Thyroid gland (tissue), 4 donors: ENCODE measurements around the gene TIMP3. TPM values are rescaled to one million over a fixed set of nuclear protein-coding genes. Genes with fewer than 3 reads are reported as not detected.

Experiments used
- DNase-seq, 2 donors: peaks; one replicate each; pipeline ENCODE4 v3.0.0-alpha.2; 2019
- H3K27ac ChIP-seq, 3 donors: fragments of 200-600 bp; sonication (generic); 1 replicate in 2 of 3; 2 replicates in 1 of 3; pipeline ENCODE4 v1.5.1; 2016 to 2019; ENCODE audit warnings: mild to moderate bottlenecking in 1 of 3, moderate library complexity in 1 of 3
- H3K27me3 ChIP-seq: fragments of 200-600 bp; sonication (generic); one replicate; pipeline ENCODE4 v1.5.1; 2019
- H3K36me3 ChIP-seq, 2 donors: fragments of 200-600 bp; sonication (generic); one replicate each; pipeline ENCODE4 v1.5.1; 2016 to 2019
- H3K4me1 ChIP-seq, 2 donors: fragments of 200-600 bp; sonication (generic); one replicate each; pipeline ENCODE4 v1.5.1; 2017 to 2019
- H3K4me3 ChIP-seq, 3 donors: fragments of 200-600 bp; sonication (generic); replicated peaks in 1 of 3; 1 replicate in 2 of 3; 2 replicates in 1 of 3; pipeline ENCODE4 v1.5.1; 2016; ENCODE audit warnings: mild to moderate bottlenecking in 1 of 3
- H3K9me3 ChIP-seq: fragments of 200-600 bp; sonication (generic); one replicate; pipeline ENCODE4 v1.5.1; 2017
- POLR2A ChIP-seq, 2 donors: fragments of 450-650 bp; IDR thresholded peaks; one replicate each; pipeline ENCODE4 v1.6.1; 2017; ENCODE audit warnings: antibody characterized with exemption in 2 of 2, mild to moderate bottlenecking in 2 of 2, moderate library complexity in 1 of 2
- WGBS, 2 donors: methylation state at CpG; one replicate each; pipeline ENCODE4 v1.1.5; 2017; 5-methylcytosine and 5-hydroxymethylcytosine counted together
- intact Hi-C: fragments of 100-400 bp; cut with DNase I; formaldehyde crosslinking; loops from one replicate; pipeline ENCODE4 v1.15.1; 2023
- total RNA-seq, 4 donors: library from RNA; depleted of rRNA; stranded (reverse); fragments of >200 nt; gene quantifications; one replicate each; pipeline ENCODE4 v1.2.3, GENCODE V29; 2016
- TF ChIP-seq, protein P1 (sequence below), 6 experiments: fragments of 200-600 bp in 3 of 6; fragments of 450-650 bp in 3 of 6; sonication (generic) in 3 of 6; IDR thresholded peaks; one replicate each; pipeline ENCODE4 v1.5.1; 2016 to 2019; ENCODE audit warnings: antibody characterized with exemption in 6 of 6, mild to moderate bottlenecking in 2 of 6, inconsistent platforms in 1 of 6, moderate library complexity in 1 of 6

The TIMP3 gene
- total RNA-seq, 4 donors from 2014 or later = 424 to 772 (median 543) TPM

DNA sequence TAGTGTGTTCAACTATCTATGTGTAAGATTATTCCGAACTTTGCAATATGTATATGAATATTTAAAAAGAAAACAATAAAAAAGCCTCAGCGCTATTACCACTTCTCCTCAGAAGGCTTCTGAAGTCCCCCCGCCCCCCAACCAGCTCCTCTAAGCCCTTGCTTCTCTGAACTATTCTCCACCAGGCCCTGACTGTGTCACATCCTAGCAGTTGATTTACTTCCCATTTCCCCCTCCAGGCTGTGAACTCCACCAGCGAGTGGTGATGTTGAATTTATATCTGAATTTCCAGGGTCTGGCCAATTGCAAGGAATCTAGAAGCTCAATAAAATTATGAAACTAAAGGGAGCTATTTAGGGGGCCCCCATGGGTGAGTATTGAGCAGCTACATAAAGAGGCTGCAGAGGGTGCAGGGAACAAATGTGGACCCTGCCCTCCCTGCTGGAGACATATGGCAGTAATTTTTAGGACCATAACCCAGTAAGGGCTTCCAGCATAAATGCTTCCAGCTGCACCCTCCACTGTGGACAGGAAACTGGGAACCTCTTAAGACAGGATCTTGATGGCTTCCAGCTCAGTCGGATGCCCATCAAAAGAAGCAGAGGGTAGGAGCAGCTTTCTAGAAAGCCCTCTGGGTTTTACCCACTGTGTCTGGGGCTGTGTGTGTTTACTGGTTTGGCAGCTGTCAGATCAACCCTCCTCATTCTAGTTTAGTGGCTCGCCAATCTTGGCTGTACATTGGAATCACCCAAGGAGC lies 81.4 kb downstream of the TIMP3 start:
- H3K36me3 ChIP-seq = no peaks in the 10 kb centered on the region
- no peak for DNase-seq
- intact Hi-C loops = no loop called here
- H3K4me1 ChIP-seq = peaks cover 8 to 32% of the 10 kb centered on the region in 2 donors
- H3K4me3 ChIP-seq = no peak overlapping the region
- no peak for TF ChIP-seq POLR2A (IDR thresholded peaks at IDR 0.05)
- TF ChIP-seq, protein P1, sequence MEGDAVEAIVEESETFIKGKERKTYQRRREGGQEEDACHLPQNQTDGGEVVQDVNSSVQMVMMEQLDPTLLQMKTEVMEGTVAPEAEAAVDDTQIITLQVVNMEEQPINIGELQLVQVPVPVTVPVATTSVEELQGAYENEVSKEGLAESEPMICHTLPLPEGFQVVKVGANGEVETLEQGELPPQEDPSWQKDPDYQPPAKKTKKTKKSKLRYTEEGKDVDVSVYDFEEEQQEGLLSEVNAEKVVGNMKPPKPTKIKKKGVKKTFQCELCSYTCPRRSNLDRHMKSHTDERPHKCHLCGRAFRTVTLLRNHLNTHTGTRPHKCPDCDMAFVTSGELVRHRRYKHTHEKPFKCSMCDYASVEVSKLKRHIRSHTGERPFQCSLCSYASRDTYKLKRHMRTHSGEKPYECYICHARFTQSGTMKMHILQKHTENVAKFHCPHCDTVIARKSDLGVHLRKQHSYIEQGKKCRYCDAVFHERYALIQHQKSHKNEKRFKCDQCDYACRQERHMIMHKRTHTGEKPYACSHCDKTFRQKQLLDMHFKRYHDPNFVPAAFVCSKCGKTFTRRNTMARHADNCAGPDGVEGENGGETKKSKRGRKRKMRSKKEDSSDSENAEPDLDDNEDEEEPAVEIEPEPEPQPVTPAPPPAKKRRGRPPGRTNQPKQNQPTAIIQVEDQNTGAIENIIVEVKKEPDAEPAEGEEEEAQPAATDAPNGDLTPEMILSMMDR (IDR thresholded peaks at IDR 0.05) = no peak
- no peaks in the 10 kb centered on the region for H3K27me3 ChIP-seq
- WGBS, 2 donors = 90 to 91% methylated on average over 6 of the region's 6 CpGs
- no peaks in the 10 kb centered on the region for H3K9me3 ChIP-seq
- H3K27ac ChIP-seq = no peak overlapping the region

DNA sequence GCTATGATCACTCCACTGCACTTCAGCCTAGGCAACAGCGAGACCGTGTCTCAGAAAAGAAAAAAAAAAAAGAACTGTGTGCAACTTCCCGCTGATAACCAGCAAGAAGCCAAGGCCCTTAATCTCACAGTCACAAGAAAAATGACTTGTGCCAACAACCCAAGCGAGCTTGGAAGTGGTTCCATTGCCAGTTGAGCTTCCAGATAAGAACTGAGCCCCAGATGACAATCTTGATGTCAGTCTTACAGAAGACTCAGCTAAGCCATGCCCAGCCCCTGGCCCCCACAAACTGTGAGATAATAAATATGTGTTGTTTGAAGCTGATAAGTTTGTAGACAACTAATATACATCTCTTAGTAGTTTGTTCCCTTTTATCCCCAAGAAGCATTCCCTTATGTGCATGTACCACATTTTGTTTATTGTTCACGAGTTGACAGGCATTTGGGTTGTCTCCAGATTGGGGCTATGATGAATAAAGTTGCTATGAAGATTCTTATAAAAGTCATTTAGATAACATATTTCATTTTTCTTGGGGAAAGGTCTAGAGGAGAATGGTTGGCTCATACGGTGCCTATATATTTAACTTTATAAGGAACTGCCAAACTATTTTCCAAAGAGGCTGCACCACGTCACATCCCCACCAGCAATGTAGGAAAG lies 85.9 kb downstream of the TIMP3 start:
- DNase-seq = no peak
- WGBS, 2 donors = 80 to 91% methylated on average over 7 of the region's 7 CpGs
- no peaks in the 10 kb centered on the region for H3K27me3 ChIP-seq
- TF ChIP-seq POLR2A (IDR thresholded peaks at IDR 0.05) = no peak
- TF ChIP-seq, protein P1 (IDR thresholded peaks at IDR 0.05) = no peak
- H3K4me3 ChIP-seq = no peak overlapping the region
- H3K4me1 ChIP-seq = peaks cover 8 to 21% of the 10 kb centered on the region in 2 donors
- no peak overlapping the region for H3K27ac ChIP-seq
- no peaks in the 10 kb centered on the region for H3K36me3 ChIP-seq
- intact Hi-C loops = no loop called here
- H3K9me3 ChIP-seq = no peaks in the 10 kb centered on the region

- WGBS, 2 donors = 91 to 94% methylated on average over 3 of the region's 3 CpGs
- H3K4me3 ChIP-seq = no peak overlapping the region
- H3K27ac ChIP-seq = no peak overlapping the region
- no peaks in the 10 kb centered on the region for H3K9me3 ChIP-seq
- H3K4me1 ChIP-seq = peaks cover 8 to 21% of the 10 kb centered on the region in 2 donors
- intact Hi-C loops = no loop called here
- H3K36me3 ChIP-seq = no peaks in the 10 kb centered on the region
- DNase-seq = no peak
- H3K27me3 ChIP-seq = no peaks in the 10 kb centered on the region
- no peak for TF ChIP-seq POLR2A (IDR thresholded peaks at IDR 0.05)
- TF ChIP-seq, protein P1 (IDR thresholded peaks at IDR 0.05) = no peak
Observed at GRCh38 chr22:32888976-32889375, 87.5 kb downstream of the TIMP3 start.

- no peak overlapping the region for H3K27ac ChIP-seq
- no peaks in the 10 kb centered on the region for H3K36me3 ChIP-seq
- no peaks in the 10 kb centered on the region for H3K4me1 ChIP-seq
- WGBS, 2 donors = 51 to 78% methylated on average over 7 of the region's 7 CpGs
- no peaks in the 10 kb centered on the region for H3K27me3 ChIP-seq
- H3K4me3 ChIP-seq = no peak overlapping the region
- intact Hi-C loops = no loop called here
- DNase-seq = peak in 1 of 2 donors; percentile 35
- TF ChIP-seq POLR2A (IDR thresholded peaks at IDR 0.05) = no peak
- TF ChIP-seq, protein P1 (IDR thresholded peaks at IDR 0.05) = no peak
- no peaks in the 10 kb centered on the region for H3K9me3 ChIP-seq
Observed at GRCh38 chr22:32896891-32897290, 95.4 kb downstream of the TIMP3 start.

DNA sequence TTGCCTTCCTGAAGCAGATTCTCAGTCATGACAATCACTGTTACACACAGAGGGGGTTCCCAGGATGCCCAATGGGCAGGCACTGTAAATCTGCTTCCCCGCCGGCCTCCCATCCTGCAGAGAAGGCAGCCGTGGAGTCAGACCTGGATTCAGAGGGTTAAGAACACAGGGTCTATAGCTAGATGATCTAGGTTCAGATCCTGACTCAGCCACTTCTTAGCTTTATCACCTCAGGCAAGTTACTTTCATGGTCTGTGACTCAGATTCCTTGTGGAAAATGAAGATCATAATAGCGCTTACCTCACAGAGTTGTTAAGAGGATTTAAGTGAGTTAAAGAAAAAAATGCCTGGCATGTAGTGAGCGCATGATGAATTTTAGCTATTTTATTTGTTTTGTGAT lies 95.9 kb downstream of the TIMP3 start:
- WGBS, 2 donors = 94 to 98% methylated on average over 5 of the region's 5 CpGs
- Histone ChIP-seq H3K36me3 (no peaks in the 10 kb centered on the region), H3K4me1 (no peaks in the 10 kb centered on the region), H3K9me3 (no peaks in the 10 kb centered on the region), H3K27me3 (no peaks in the 10 kb centered on the region), H3K27ac (no peak overlapping the region), H3K4me3 (no peak overlapping the region)
- DNase-seq = no peak
- intact Hi-C loops = no loop called here
- no peak for TF ChIP-seq POLR2A (IDR thresholded peaks at IDR 0.05)
- TF ChIP-seq, protein P1 (IDR thresholded peaks at IDR 0.05) = no peak
